ENCODE measurements around the gene ERCC6. TPM values are rescaled to one million over a fixed set of nuclear protein-coding genes. Genes with fewer than 3 reads are reported as not detected.

ERCC6 gene
- total and polyA plus RNA-seq, 2 donors (not counting 3 experiments of a cell fraction or from before 2014, with no cell fraction given) = 15.3 to 39.6 TPM

GRCh38 chr10:49559476-49559875, 20.6 kb upstream of the ERCC6 start:
- H2AFZ ChIP-seq (ENCODE audit: low read depth, low read length) = no peak overlapping the region
- no peak overlapping the region for H3K4me2 ChIP-seq (ENCODE audit: insufficient read depth, low read length)
- H3K9me3 ChIP-seq (replicated peaks; ENCODE audit: control insufficient read depth, insufficient read depth, low read length) = no peaks in the 10 kb centered on the region
- no peak for DNase-seq (ENCODE audit: low read depth, low spot score)
- peaks cover 1 to 3% of the 10 kb centered on the region in 2 experiments for H3K27me3 ChIP-seq (ENCODE audit: control insufficient read depth in 2 of 2, insufficient read depth in 2 of 2, low read length in 2 of 2)
- H3K36me3 ChIP-seq (ENCODE audit: control insufficient read depth in 2 of 2, extremely low read depth in 1 of 2, insufficient read depth in 2 of 2, low read length in 2 of 2) = no peaks in the 10 kb centered on the region
- no peak overlapping the region for H3K4me3 ChIP-seq (replicated peaks in 1 of 3; ENCODE audit: insufficient read depth in 1 of 3, low read depth in 1 of 3, low read length in 3 of 3)
- ChIA-PET POLR2A (no interaction called here), CTCF (no interaction called here)
- no peaks in the 10 kb centered on the region for H4K20me1 ChIP-seq (replicated peaks; ENCODE audit: control insufficient read depth, extremely low read depth, insufficient read depth, low read length)
- BruUV-seq (replicated peaks) = no TSS peak
- no peak overlapping the region for H3K27ac ChIP-seq (ENCODE audit: insufficient read depth, low read depth, low read length)
- no peaks in the 10 kb centered on the region for H3K79me2 ChIP-seq (ENCODE audit: control insufficient read depth, insufficient read depth, low read length)
- dilution Hi-C loops (cut with MboI; ENCODE audit: extremely low pct_ligation_motif_present, low sequenced_read_pairs) (no loop called here), intact Hi-C loops (cut with micrococcal nuclease) (no loop called here)
- TF ChIP-seq JUN (IDR thresholded peaks at IDR 0.05; ENCODE audit: borderline replicate concordance, insufficient read depth, insufficient read length, low read depth) (no peak), POLR2A (IDR thresholded peaks at IDR 0.05; ENCODE audit: low read depth, low read length) (no peak), MYC (IDR thresholded peaks at IDR 0.05; ENCODE audit: low read depth, low read length) (no peak), EZH2 (IDR thresholded peaks at IDR 0.05; ENCODE audit: borderline replicate concordance, low read depth, low read length, severe bottlenecking) (no peak), POLR2AphosphoS5 (IDR thresholded peaks at IDR 0.05; ENCODE audit: insufficient read depth, low read depth, low read length) (no peak), GATA2 (IDR thresholded peaks at IDR 0.05; ENCODE audit: insufficient read depth, insufficient read length, low read depth, low read length) (no peak), CTCF (IDR thresholded peaks at IDR 0.05; ENCODE audit: extremely low read depth in 1 of 2, insufficient read depth in 1 of 2, low read depth in 1 of 2, low read length in 2 of 2) (no peak), FOS (IDR thresholded peaks at IDR 0.05; ENCODE audit: borderline replicate concordance, insufficient read depth, low read length) (no peak)
- TF ChIP-seq, protein P1, sequence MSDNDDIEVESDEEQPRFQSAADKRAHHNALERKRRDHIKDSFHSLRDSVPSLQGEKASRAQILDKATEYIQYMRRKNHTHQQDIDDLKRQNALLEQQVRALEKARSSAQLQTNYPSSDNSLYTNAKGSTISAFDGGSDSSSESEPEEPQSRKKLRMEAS (IDR thresholded peaks at IDR 0.05; ENCODE audit: insufficient read depth, insufficient read length) = no peak
- H3K9ac ChIP-seq (replicated peaks; ENCODE audit: extremely low read depth, insufficient read depth, low read length) = no peak overlapping the region
- no peak for FAIRE-seq
- H3K4me1 ChIP-seq (ENCODE audit: control insufficient read depth, extremely low read depth, insufficient read depth, low read length) = no peaks in the 10 kb centered on the region
- H3K9me1 ChIP-seq (replicated peaks; ENCODE audit: control insufficient read depth, extremely low read depth, insufficient read depth, low read length) = no peaks in the 10 kb centered on the region
